IPS DF 19.7 (cell line): ENCODE results near the gene PRR14L.
"Not testable (repeated sequence)": the region's sequence is repeated elsewhere in the genome, so short reads cannot be mapped to it uniquely, and the experiment has no call there.

Experiments used
- DNase-seq: peaks from one replicate; pipeline ENCODE4 v3.0.0-alpha.2; 2013; ENCODE audit warnings: low read depth, low spot score

The PRR14L gene

GRCh38 chr22:31740314-31740713, 9.6 kb downstream of the PRR14L start:
- DNase-seq: not testable (repeated sequence)

- DNase-seq: no peak
Observed at GRCh38 chr22:31739795-31740201, 10.1 kb downstream of the PRR14L start.

DNA sequence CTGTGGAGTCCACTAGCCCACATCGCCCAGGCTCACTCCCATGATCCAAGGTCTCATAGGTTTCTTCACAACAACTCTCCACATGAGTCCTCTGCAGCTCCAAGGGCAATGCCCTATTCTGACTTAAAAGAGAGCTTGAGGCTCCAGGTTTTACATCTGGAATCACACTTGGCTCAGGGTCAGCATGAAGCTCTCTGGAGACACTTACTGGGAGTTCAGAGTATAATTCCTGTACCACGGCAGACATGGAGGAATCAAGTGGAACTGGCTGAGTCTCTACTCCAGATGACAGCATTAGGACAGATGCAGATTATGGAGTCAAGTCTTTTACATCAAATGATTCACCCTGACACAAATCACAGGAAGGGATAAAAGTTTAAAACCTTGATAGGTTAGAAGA, 11.4 kb downstream of the PRR14L start:
- DNase-seq: no peak

- no peak for DNase-seq
Observed at GRCh38 chr22:31737932-31738331, 12.0 kb downstream of the PRR14L start.

DNA sequence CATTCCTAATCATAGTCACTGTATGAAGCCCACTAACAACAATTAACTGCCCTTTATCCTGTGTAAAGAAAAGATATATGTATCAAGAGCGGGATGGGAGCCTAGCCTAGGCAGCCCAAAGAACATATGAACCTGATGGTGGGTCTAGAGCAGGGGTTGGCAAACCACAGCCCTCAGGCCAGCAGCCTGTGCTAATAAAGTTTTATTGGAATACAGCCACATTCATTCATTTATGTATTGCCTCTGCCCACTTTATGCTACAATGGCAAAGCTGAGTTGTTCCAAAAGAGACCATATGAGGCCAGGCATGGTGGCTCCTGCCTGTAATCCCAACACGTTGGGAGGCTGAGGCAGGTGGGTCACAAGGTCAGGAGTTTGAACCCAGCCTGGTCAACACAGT, 13.5 kb downstream of the PRR14L start:
- DNase-seq: no peak

DNA sequence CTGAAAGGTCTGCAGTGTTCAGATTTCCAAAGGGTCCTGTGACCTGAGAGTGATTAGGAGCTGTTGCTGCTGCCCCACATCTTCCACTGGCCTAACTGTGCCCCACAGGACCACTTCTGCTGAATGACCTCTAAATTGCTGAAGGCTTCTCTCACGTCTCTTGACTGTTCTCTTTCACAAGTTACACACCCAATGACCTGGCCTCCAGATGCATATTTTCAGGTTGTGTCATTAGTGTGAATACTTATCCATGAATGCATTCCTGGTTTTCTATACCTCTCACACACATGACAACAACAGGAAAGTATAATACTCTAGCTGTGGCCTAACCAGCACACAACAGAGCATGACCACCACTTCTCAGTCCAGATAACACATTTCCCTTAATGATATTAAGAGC, 15.4 kb downstream of the PRR14L start:
- no peak for DNase-seq

GRCh38 chr22:31733580-31734079, 16.3 kb downstream of the PRR14L start:
- no peak for DNase-seq

- no peak for DNase-seq
Observed at GRCh38 chr22:31732089-31732829, 17.7 kb downstream of the PRR14L start.

GRCh38 chr22:31730344-31730711, 19.6 kb downstream of the PRR14L start:
- DNase-seq: no peak

DNA sequence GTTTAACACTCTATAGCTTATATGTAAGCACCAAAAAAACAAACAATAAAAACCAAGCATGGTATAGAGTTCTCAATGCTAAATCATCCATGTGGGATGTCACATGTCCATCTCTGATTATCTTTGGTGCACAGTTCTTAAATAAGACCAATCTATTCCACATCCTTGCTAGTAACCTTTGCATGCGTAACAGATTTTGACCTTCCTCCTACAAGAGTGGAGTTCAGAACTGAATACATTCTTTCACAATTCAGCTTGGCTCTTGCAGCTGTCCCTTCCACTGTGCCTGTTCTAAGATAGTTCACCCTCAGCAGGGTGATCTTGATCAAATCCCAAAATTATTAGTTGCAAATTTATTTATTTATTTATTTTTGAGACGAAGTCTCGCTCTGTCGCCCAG, 21.1 kb downstream of the PRR14L start:
- DNase-seq: no peak

GRCh38 chr22:31726692-31727091, 23.2 kb downstream of the PRR14L start:
- no peak for DNase-seq

- no peak for DNase-seq
Observed at GRCh38 chr22:31723723-31724122, 26.2 kb downstream of the PRR14L start.

GRCh38 chr22:31719850-31720471, 30.0 kb downstream of the PRR14L start:
- DNase-seq: no peak

GRCh38 chr22:31715147-31715778, 34.7 kb downstream of the PRR14L start:
- no peak for DNase-seq

- not testable (repeated sequence) for DNase-seq
Observed at GRCh38 chr22:31711226-31711625, 38.7 kb downstream of the PRR14L start.

DNA sequence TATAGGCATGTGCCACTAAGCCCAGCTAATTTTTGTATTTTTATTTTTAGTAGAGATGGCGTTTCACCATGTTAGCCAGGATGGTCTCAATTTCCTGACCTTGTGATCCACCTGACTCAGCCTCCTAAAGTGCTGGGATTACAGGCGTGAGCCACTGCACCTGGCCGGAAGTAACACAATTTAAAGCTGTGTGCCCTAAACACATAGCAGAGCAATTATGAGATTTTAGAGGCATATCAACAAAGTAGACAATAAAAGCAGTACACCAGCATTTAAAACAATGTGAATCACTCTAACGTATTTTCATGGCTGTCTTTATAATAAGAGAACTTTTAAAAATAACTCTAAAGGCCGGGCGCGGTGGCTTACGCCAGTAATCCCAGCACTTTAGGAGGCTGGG, 42.4 kb downstream of the PRR14L start:
- no peak for DNase-seq

DNA sequence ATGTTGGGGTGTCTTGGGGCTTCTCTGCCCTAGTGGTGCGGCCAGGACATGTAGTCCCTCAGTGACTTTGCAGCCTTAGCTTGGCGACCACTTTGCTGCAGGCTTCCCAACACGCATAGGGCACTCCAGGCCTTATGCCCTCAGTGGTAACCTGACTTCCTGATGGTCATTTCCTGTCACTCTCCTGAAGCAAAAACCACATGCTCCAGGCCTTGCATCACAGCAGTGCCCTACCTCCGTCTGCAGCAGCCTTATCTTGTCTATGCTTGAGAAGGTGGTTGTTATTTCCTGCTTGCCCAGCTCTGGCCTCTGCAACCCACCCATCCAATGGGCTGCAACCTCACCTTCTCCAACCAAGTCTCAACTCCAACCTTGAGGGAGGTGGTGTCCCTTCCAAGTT, 54.5 kb downstream of the PRR14L start:
- DNase-seq: no peak

DNA sequence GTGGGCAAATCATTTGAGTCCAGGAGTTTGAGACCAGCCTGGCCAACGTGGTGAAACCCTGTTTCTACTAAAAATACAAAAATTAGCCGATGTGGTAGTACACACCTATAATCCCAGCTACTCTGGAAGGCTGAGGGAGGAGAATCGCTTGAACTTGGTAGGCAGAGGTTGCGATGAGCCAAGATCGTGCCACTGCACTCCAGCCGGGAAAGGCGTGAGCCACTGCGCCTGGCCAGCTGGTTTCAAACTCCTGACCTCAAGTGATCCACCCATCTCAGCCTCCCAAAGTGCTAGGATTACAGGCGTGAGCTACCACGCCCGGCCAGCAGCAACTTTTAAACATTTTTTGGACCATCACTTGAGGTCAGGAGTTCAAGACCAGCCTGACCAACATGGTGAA, 55.9 kb downstream of the PRR14L start:
- DNase-seq: not testable (repeated sequence)

- no peak for DNase-seq
Observed at GRCh38 chr22:31692186-31692886, 57.6 kb downstream of the PRR14L start.

DNA sequence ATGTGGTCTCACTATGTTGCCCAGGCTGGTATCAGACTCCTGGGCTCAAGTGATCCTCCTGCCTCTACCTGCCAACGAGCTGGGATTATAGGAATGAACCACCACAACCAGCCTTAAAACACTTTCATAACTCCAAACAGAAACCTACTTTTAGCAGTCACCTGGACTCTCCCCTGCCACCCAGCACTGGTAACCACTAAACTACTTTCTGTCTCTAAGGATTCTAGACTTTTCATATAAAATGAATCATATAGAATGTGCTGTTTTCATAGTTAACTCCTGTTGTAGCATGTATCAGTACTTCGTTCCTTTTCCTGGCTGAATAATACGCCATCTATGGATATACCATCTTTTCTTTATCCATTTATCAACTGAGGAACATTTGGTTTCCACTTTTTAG, 58.5 kb downstream of the PRR14L start:
- no peak for DNase-seq

- DNase-seq: no peak
Observed at GRCh38 chr22:31683181-31684105, 66.5 kb downstream of the PRR14L start.
